PC-9 (cell line): Measurements from ENCODE around the gene LSR. TPM values are rescaled to one million over a fixed set of nuclear protein-coding genes. Genes with fewer than 3 reads are reported as not detected.

Experiments
- BruUV-seq: library from RNA; stranded (reverse); fragments of 400-500 nt; replicated peaks from 2 replicates; lab custom pipeline; 2021; lab: Mats Ljungman, UMichigan
- CTCF ChIA-PET: fragments of 300-600 bp; sonication (Branson Sonifier 250); formaldehyde crosslinking; loops from one replicate; lab custom pipeline; 2022; ENCODE audit warnings: antibody characterized with exemption; lab: Charles Lee
- POLR2A ChIA-PET: fragments of 300-600 bp; sonication (Branson Sonifier 250); formaldehyde crosslinking; loops from one replicate; lab custom pipeline; 2022; ENCODE audit warnings: antibody characterized with exemption; ENCODE audit not compliant: unreplicated experiment; lab: Charles Lee
- DNase-seq, 2 experiments: peaks; one replicate each; pipeline versions ENCODE4 v3.0.0 to v3.0.0-alpha.2; 2015 to 2022; ENCODE audit warnings: mixed read lengths in 1 of 2
- H2AFZ ChIP-seq: fragments of 200-600 bp; sonication (generic); 2 replicates; pipeline ENCODE4 v1.8.1; 2017; ENCODE audit warnings: antibody characterized with exemption
- H3F3A ChIP-seq: fragments of 200-600 bp; sonication (generic); 2 replicates; pipeline ENCODE4 v1.8.1; 2017; ENCODE audit warnings: antibody characterized with exemption, mild to moderate bottlenecking, low read depth; ENCODE audit not compliant: insufficient read depth
- H3K27ac ChIP-seq: fragments of 200-600 bp; sonication (generic); 2 replicates; pipeline ENCODE4 v1.6.1; 2016; ENCODE audit warnings: mixed run types
- H3K27me3 ChIP-seq: fragments of 200-600 bp; sonication (generic); 2 replicates; pipeline ENCODE4 v1.6.1; 2016; ENCODE audit warnings: low read depth, mixed run types; ENCODE audit not compliant: insufficient read depth
- H3K36me3 ChIP-seq: fragments of 200-600 bp; sonication (generic); 2 replicates; pipeline ENCODE4 v1.6.1; 2016; ENCODE audit warnings: low read depth, mixed run types
- H3K4me1 ChIP-seq: fragments of 200-600 bp; sonication (generic); replicated peaks from 2 replicates; pipeline ENCODE4 v1.6.1; 2016; ENCODE audit warnings: mixed run types; ENCODE audit not compliant: insufficient read depth
- H3K4me2 ChIP-seq: fragments of 200-600 bp; sonication (generic); 2 replicates; pipeline ENCODE4 v1.6.1; 2017; ENCODE audit warnings: mixed run types
- H3K4me3 ChIP-seq: fragments of 200-600 bp; sonication (generic); 2 replicates; pipeline ENCODE4 v1.6.1; 2016; ENCODE audit warnings: mixed run types
- H3K79me2 ChIP-seq: fragments of 200-600 bp; sonication (generic); 2 replicates; pipeline ENCODE4 v1.6.1; 2017; ENCODE audit warnings: low read depth, mixed run types
- H3K9me2 ChIP-seq: fragments of 200-600 bp; sonication (generic); 2 replicates; pipeline ENCODE4 v1.8.1; 2017; ENCODE audit warnings: mild to moderate bottlenecking; ENCODE audit not compliant: insufficient read depth
- H3K9me3 ChIP-seq: fragments of 200-600 bp; sonication (generic); 2 replicates; pipeline ENCODE4 v1.8.1; 2016; ENCODE audit warnings: low read depth; ENCODE audit not compliant: insufficient read depth
- H4K20me1 ChIP-seq: fragments of 200-600 bp; sonication (generic); 2 replicates; pipeline ENCODE4 v1.8.1; 2017; ENCODE audit not compliant: insufficient read depth
- CTCF ChIP-seq: fragments of 200-600 bp; sonication (generic); conservative IDR thresholded peaks from 2 replicates; pipeline ENCODE4 v1.6.1; 2017; ENCODE audit warnings: mixed run types, antibody characterized with exemption, mild to moderate bottlenecking, moderate library complexity
- EZH2 ChIP-seq: fragments of 200-600 bp; sonication (generic); IDR thresholded peaks from 2 replicates; pipeline ENCODE4 v1.8.0; 2017; ENCODE audit warnings: antibody characterized with exemption, low read depth
- intact Hi-C: fragments of 100-400 bp; cut with micrococcal nuclease; formaldehyde crosslinking; loops from one replicate; pipeline ENCODE4 v1.10.0; 2022; ENCODE audit not compliant: unreplicated experiment
- total RNA-seq: library from RNA; stranded (reverse); gene quantifications from 2 replicates; pipeline ENCODE4 v1.2.3, GENCODE V29; 2021

The LSR gene
- total RNA-seq, 1 experiment from 2014 or later = 145 TPM

GRCh38 chr19:35247526-35248309 lies 1.1 kb upstream of the LSR start:
- Histone ChIP-seq H3K4me3 (peak overlapping the region; percentile 89), H4K20me1 (peaks cover 15% of the 10 kb centered on the region; the same call in 1 of the 2 replicates), H3K27ac (peak overlapping the region; percentile 95), H3K79me2 (peaks cover 36% of the 10 kb centered on the region), H3K4me1 (peaks cover 27% of the 10 kb centered on the region), H3K4me2 (peak overlapping the region; percentile 94), H3K36me3 (peaks cover 11% of the 10 kb centered on the region), H2AFZ (peak overlapping the region; percentile 55), H3K27me3 (no peaks in the 10 kb centered on the region), H3K9me3 (no peaks in the 10 kb centered on the region), H3F3A (peaks cover 24% of the 10 kb centered on the region), H3K9me2 (no peaks in the 10 kb centered on the region)
- peak; percentile 91 to 96 for DNase-seq
- no peak for TF ChIP-seq EZH2
- TF ChIP-seq CTCF = peak; percentile 59
- CTCF ChIA-PET = interaction anchor here (1.0 kb wide), 1 partner anchor 203 kb away, joined by 3 read pairs; no protein-coding TSS in a partner anchor
- intact Hi-C loops = loop anchor here (1.0 to 5.0 kb wide), 7 partner anchors 21 to 469 kb away; partner anchors contain the start of gene USF2
- POLR2A ChIA-PET = interaction anchor here (0.6 kb wide), 1 partner anchor 131 kb away, joined by 3 read pairs; no protein-coding TSS in a partner anchor
- BruUV-seq = TSS peak; percentile 94

GRCh38 chr19:35249146-35249847 lies 495 bp downstream of the LSR start:
- H4K20me1 ChIP-seq = peaks cover 19% of the 10 kb centered on the region
- H3F3A ChIP-seq = peaks cover 24% of the 10 kb centered on the region
- BruUV-seq = no TSS peak
- peak overlapping the region; percentile 55 for H2AFZ ChIP-seq
- peak overlapping the region; percentile 95 for H3K27ac ChIP-seq
- peaks cover 47% of the 10 kb centered on the region for H3K79me2 ChIP-seq
- H3K9me2 ChIP-seq = no peaks in the 10 kb centered on the region
- TF ChIP-seq CTCF = no peak
- no peak for TF ChIP-seq EZH2
- peak overlapping the region; percentile 89 for H3K4me3 ChIP-seq
- ChIA-PET POLR2A (no interaction called here), CTCF (no interaction called here)
- peaks cover 18% of the 10 kb centered on the region for H3K36me3 ChIP-seq
- no peak for DNase-seq
- intact Hi-C loops = loop anchor here (2.0 to 5.0 kb wide), 3 partner anchors 20 to 182 kb away; partner anchors contain the start of gene USF2
- H3K4me2 ChIP-seq = peak overlapping the region; percentile 94
- peaks cover 27% of the 10 kb centered on the region for H3K4me1 ChIP-seq
- H3K9me3 ChIP-seq = no peaks in the 10 kb centered on the region
- no peaks in the 10 kb centered on the region for H3K27me3 ChIP-seq
